ENCODE data around the gene CDH13.

The CDH13 gene

GRCh38 chr16:82699711-82700495 is 73.1 kb downstream of the CDH13 start:
- DNase-seq: no peak

- DNase-seq: no peak
These were observed 73.9 kb downstream of the CDH13 start for GRCh38 chr16:82700541-82701235.

GRCh38 chr16:82701442-82701955 is 74.7 kb downstream of the CDH13 start:
- no peak for DNase-seq

GRCh38 chr16:82703161-82703560 is 76.4 kb downstream of the CDH13 start:
- no peak for DNase-seq

- DNase-seq: no peak
These were observed 77.4 kb downstream of the CDH13 start for GRCh38 chr16:82703871-82704768.

- no peak for DNase-seq
These were observed 83.2 kb downstream of the CDH13 start for GRCh38 chr16:82709987-82710386.

GRCh38 chr16:82713778-82714177 is 87.0 kb downstream of the CDH13 start:
- no peak for DNase-seq

- no peak for DNase-seq
These were observed 88.4 kb downstream of the CDH13 start for GRCh38 chr16:82715160-82715559.

- no peak for DNase-seq
These were observed 89.1 kb downstream of the CDH13 start for GRCh38 chr16:82715833-82716232.

- no peak for DNase-seq
These were observed 89.6 kb downstream of the CDH13 start for GRCh38 chr16:82716361-82716855.

GRCh38 chr16:82720414-82720813 is 93.6 kb downstream of the CDH13 start:
- no peak for DNase-seq

- no peak for DNase-seq
These were observed 99.5 kb downstream of the CDH13 start for GRCh38 chr16:82726306-82726705.

- no peak for DNase-seq
These were observed 102.1 kb downstream of the CDH13 start for GRCh38 chr16:82728901-82729300.

- DNase-seq: no peak
These were observed 104.1 kb downstream of the CDH13 start for GRCh38 chr16:82730901-82731300.

GRCh38 chr16:82732461-82732860 is 105.7 kb downstream of the CDH13 start:
- DNase-seq: no peak

GRCh38 chr16:82735186-82735585 is 108.4 kb downstream of the CDH13 start:
- no peak for DNase-seq

GRCh38 chr16:82735673-82736091 is 108.9 kb downstream of the CDH13 start:
- no peak for DNase-seq

GRCh38 chr16:82736224-82736623 is 109.5 kb downstream of the CDH13 start:
- no peak for DNase-seq

- DNase-seq: no peak
These were observed 111.9 kb downstream of the CDH13 start for GRCh38 chr16:82738699-82739098.

- DNase-seq: no peak
These were observed 114.4 kb downstream of the CDH13 start for GRCh38 chr16:82741073-82741615.

- no peak for DNase-seq
These were observed 118.2 kb downstream of the CDH13 start for GRCh38 chr16:82744958-82745357.

GRCh38 chr16:82748026-82748425 is 121.3 kb downstream of the CDH13 start:
- DNase-seq: no peak

- DNase-seq: no peak
These were observed 123.3 kb downstream of the CDH13 start for GRCh38 chr16:82750068-82750467.
